ENCODE results near the gene RARS1.

The RARS1 gene

DNA sequence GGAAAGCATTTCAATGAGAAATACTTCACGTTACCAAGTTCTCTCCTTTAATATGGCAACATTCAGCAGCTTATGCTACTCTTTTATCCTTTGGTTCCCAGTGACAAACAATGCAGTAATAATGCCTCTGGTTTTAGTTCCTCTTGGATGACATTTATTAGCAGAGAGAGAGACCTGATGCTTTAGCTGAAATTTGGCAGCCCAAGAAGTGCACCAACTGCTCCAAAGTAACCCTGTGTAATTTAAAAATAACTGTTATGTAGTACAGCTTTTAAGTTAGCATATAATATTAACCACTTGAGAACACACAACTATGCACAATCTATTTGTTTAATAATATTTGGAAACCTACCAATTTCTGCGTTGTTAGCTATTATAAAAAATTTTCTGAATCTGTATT lies 71.1 kb downstream of the RARS1 start:
- Mint-ChIP-seq H3K27me3 (no peaks in the 10 kb centered on the region), H3K36me3 (ENCODE audit: low read depth) (peaks cover 70% of the 10 kb centered on the region), H3K9me3 (no peaks in the 10 kb centered on the region), H3K4me1 (no peaks in the 10 kb centered on the region), H3K4me3 (no peak overlapping the region), H3K27ac (no peak overlapping the region)
- ATAC-seq, result no peak
- DNase-seq, result no peak

DNA sequence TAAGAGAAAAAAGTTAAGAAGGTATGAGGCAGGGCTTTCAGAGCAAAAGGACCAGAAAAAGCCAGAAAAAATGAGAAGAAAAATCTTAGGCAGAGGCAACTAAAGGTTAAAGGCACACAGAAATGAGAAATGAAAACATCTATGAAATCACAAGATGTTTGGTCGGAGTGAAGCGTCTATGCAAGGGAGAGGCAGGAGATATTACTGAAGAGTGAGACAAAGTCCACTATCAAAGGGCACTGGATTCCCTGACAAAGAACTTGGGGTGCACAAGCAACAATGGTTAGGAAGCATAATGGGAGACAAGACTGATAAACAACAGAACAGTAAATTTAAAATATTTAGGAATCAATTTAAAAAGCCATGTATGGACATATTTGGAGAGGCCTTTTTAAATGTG lies 76.0 kb downstream of the RARS1 start:
- peaks cover 39% of the 10 kb centered on the region for H3K36me3 Mint-ChIP-seq (ENCODE audit: low read depth)
- H3K27ac Mint-ChIP-seq, result no peak overlapping the region

DNA sequence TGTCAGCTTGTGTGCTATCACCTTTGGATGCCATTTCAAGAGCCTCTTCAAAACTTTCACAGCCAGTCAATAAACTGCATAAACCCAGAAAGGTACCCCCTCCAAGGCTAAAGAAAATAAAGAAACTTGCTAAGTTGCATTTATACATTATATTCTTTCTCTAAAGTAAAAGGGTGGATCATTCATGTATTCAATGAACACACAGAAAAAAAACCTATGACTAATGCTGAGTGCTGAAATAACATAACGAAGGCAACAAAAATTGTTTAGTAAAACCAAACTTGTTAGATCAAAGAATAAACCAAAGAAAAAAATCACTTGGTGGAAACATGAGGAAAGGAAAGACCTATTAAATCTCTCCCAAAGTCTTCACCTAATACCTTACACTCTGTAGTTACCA lies 77.7 kb downstream of the RARS1 start:
- Mint-ChIP-seq H3K27ac (no peak overlapping the region), H3K36me3 (ENCODE audit: low read depth) (peaks cover 40% of the 10 kb centered on the region), H3K4me3 (no peak overlapping the region), H3K4me1 (peaks cover 2% of the 10 kb centered on the region), H3K27me3 (no peaks in the 10 kb centered on the region), H3K9me3 (no peaks in the 10 kb centered on the region)
- DNase-seq, result no peak
- ATAC-seq, result no peak

More for the DNA sequence above, 76.0 kb downstream of the RARS1 start:
- no peaks in the 10 kb centered on the region for H3K9me3 Mint-ChIP-seq
- ATAC-seq, result no peak
- H3K4me3 Mint-ChIP-seq, result no peak overlapping the region
- DNase-seq, result no peak
- H3K27me3 Mint-ChIP-seq, result no peaks in the 10 kb centered on the region
- no peaks in the 10 kb centered on the region for H3K4me1 Mint-ChIP-seq

- no peak overlapping the region for H3K4me3 Mint-ChIP-seq
- H3K9me3 Mint-ChIP-seq, result no peaks in the 10 kb centered on the region
- no peak for DNase-seq
- ATAC-seq, result no peak
- peaks cover 38% of the 10 kb centered on the region for H3K36me3 Mint-ChIP-seq (ENCODE audit: low read depth)
- H3K27ac Mint-ChIP-seq, result no peak overlapping the region
- no peaks in the 10 kb centered on the region for H3K27me3 Mint-ChIP-seq
- peaks cover 13% of the 10 kb centered on the region for H3K4me1 Mint-ChIP-seq
Measured at GRCh38 chr5:168568738-168569137, 82.5 kb downstream of the RARS1 start.
